ENCODE measurements around the gene NELL1. TPM values are rescaled to one million over a fixed set of nuclear protein-coding genes. Genes with fewer than 3 reads are reported as not detected.

Gene NELL1
- total RNA-seq, 1 donor from 2014 or later = 0.29 TPM

- DNase-seq = no peak
- no peak for TF ChIP-seq CTCF (IDR thresholded peaks at IDR 0.05; ENCODE audit: partially characterized antibody, unreplicated experiment)
- Mint-ChIP-seq H3K4me1 (ENCODE audit: low read depth, unreplicated experiment) (peaks cover 2% of the 10 kb centered on the region), H3K36me3 (ENCODE audit: unreplicated experiment) (no peaks in the 10 kb centered on the region), H3K9me3 (ENCODE audit: unreplicated experiment) (no peaks in the 10 kb centered on the region), H3K27ac (ENCODE audit: unreplicated experiment) (no peak overlapping the region), H3K27me3 (ENCODE audit: unreplicated experiment) (peaks cover 7% of the 10 kb centered on the region), H3K4me3 (ENCODE audit: unreplicated experiment) (no peak overlapping the region)
These were observed 264.6 kb downstream of the NELL1 start for GRCh38 chr11:20933958-20934357.

- no peak for DNase-seq
- Mint-ChIP-seq H3K4me1 (ENCODE audit: low read depth, unreplicated experiment) (peaks cover 2% of the 10 kb centered on the region), H3K4me3 (ENCODE audit: unreplicated experiment) (no peak overlapping the region), H3K9me3 (ENCODE audit: unreplicated experiment) (no peaks in the 10 kb centered on the region), H3K27me3 (ENCODE audit: unreplicated experiment) (peaks cover 7% of the 10 kb centered on the region), H3K36me3 (ENCODE audit: unreplicated experiment) (no peaks in the 10 kb centered on the region), H3K27ac (ENCODE audit: unreplicated experiment) (no peak overlapping the region)
- TF ChIP-seq CTCF (IDR thresholded peaks at IDR 0.05; ENCODE audit: partially characterized antibody, unreplicated experiment) = no peak
These were observed 265.1 kb downstream of the NELL1 start for GRCh38 chr11:20934516-20934915.

- DNase-seq = no peak
- Mint-ChIP-seq H3K9me3 (ENCODE audit: unreplicated experiment) (no peaks in the 10 kb centered on the region), H3K27me3 (ENCODE audit: unreplicated experiment) (peaks cover 5% of the 10 kb centered on the region), H3K27ac (ENCODE audit: unreplicated experiment) (no peak overlapping the region), H3K36me3 (ENCODE audit: unreplicated experiment) (no peaks in the 10 kb centered on the region), H3K4me1 (ENCODE audit: low read depth, unreplicated experiment) (peaks cover 2% of the 10 kb centered on the region), H3K4me3 (ENCODE audit: unreplicated experiment) (no peak overlapping the region)
- no peak for TF ChIP-seq CTCF (IDR thresholded peaks at IDR 0.05; ENCODE audit: partially characterized antibody, unreplicated experiment)
These were observed 268.4 kb downstream of the NELL1 start for GRCh38 chr11:20937826-20938225.

- peaks cover 1% of the 10 kb centered on the region for H3K27me3 Mint-ChIP-seq (ENCODE audit: unreplicated experiment)
- no peak for DNase-seq
- no peaks in the 10 kb centered on the region for H3K36me3 Mint-ChIP-seq (ENCODE audit: unreplicated experiment)
- no peaks in the 10 kb centered on the region for H3K9me3 Mint-ChIP-seq (ENCODE audit: unreplicated experiment)
- no peak for TF ChIP-seq CTCF (IDR thresholded peaks at IDR 0.05; ENCODE audit: partially characterized antibody, unreplicated experiment)
- H3K4me1 Mint-ChIP-seq (ENCODE audit: low read depth, unreplicated experiment) = no peaks in the 10 kb centered on the region
- H3K27ac Mint-ChIP-seq (ENCODE audit: unreplicated experiment) = no peak overlapping the region
- no peak overlapping the region for H3K4me3 Mint-ChIP-seq (ENCODE audit: unreplicated experiment)
These were observed 280.2 kb downstream of the NELL1 start for GRCh38 chr11:20949585-20949984.

GRCh38 chr11:20962581-20962980 lies 293.2 kb downstream of the NELL1 start:
- Mint-ChIP-seq H3K27me3 (ENCODE audit: unreplicated experiment) (no peaks in the 10 kb centered on the region), H3K4me3 (ENCODE audit: unreplicated experiment) (no peak overlapping the region), H3K27ac (ENCODE audit: unreplicated experiment) (no peak overlapping the region), H3K9me3 (ENCODE audit: unreplicated experiment) (no peaks in the 10 kb centered on the region), H3K36me3 (ENCODE audit: unreplicated experiment) (no peaks in the 10 kb centered on the region), H3K4me1 (ENCODE audit: low read depth, unreplicated experiment) (no peaks in the 10 kb centered on the region)
- TF ChIP-seq CTCF (IDR thresholded peaks at IDR 0.05; ENCODE audit: partially characterized antibody, unreplicated experiment) = no peak
- DNase-seq = no peak
